GM23248 (cell line): ENCODE data around the gene GASK1A.

Experiments used
- EZH2 ChIP-seq: fragments of 200-600 bp; sonication (generic); IDR thresholded peaks from 2 replicates; pipeline ENCODE4 v1.6.1; 2018; ENCODE audit warnings: antibody characterized with exemption, mild to moderate bottlenecking; ENCODE audit not compliant: insufficient read depth, poor library complexity, severe bottlenecking
- EZH2phosphoT487 ChIP-seq: fragments of 200-600 bp; sonication (generic); IDR thresholded peaks from 2 replicates; pipeline ENCODE4 v1.6.1; 2018; ENCODE audit warnings: antibody characterized with exemption, moderate library complexity, mild to moderate bottlenecking, low read depth; ENCODE audit not compliant: insufficient read depth

- no peak for TF ChIP-seq EZH2
- TF ChIP-seq EZH2phosphoT487, result no peak
Measured at GRCh38 chr3:43079536-43080332, 100.6 kb downstream of the GASK1A start.
